T-helper 2 cell (primary cell): ENCODE data around the gene C1QTNF9B.
"Not testable (repeated sequence)": the region's sequence is repeated elsewhere in the genome, so short reads cannot be mapped to it uniquely, and the experiment has no call there.

Experiments
- DNase-seq, 5 experiments: peaks; one replicate each; pipeline versions ENCODE4 v3.0.0 to v3.0.0-alpha.2; 2012 to 2022

Gene C1QTNF9B

DNA sequence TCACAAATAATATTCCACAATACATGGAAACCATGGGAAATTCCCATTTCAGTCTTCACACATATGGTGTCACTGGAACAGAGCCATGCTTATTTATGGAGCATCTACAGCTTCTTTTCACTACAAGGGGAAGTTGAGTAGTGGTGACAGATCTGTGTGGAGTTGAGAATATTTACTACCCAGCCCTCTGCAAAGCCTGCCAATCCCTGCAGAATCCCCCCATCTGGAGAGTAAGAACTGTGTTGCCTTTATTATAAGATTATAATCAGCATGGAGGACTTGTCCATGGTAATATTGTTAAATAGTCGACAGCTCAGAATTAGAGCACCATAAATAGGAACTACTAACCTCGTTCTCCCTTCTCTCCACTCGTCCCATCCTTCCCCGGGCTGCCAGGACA lies 3.5 kb downstream of the C1QTNF9B start:
- not testable (repeated sequence) for DNase-seq

DNA sequence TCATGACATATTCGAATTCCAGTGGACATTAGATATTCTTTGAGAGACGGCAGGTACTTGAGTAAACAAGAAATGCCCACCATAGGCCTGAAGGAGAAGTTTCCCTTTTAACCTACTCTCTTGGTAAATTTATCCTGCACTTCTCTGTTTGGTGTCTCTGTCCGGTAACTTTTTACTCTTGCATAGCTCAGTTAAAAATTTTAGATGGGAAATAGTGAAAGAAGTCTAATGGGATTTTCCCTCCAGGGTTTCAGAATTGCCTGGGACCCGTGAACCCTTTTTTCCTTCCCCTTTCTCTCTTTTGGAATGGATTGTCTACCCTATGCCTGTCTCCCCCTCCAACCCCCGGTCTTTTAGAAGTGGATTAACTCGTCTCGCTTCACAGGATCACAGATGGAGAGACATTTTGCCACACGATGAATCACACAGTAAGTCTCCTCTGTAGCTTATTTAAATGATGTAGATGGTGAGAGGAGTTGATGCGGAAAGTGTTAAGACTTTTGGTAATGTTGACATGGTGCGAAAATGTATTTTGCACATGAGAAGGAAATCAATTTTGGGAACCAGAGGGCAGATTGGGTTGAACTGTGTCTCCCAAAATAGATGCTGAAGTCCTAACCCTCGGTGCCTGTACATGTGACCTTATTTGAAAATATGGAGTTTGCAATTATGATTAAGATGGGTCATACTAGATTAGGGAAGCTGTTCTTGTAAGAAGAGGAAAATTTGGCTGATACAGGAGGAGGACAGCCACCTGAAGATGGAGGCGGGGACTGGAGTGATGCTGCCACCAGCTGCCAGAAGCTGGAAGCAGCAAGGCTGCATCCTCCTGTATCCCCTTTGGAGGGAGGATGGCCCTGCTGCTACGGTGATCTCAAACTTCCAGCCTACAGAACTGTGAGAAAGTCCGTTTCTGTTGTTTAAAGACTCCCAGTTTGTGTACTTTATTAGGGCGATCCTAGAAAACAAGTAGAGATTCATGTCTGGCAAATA lies 7.4 kb downstream of the C1QTNF9B start:
- DNase-seq, result no peak

DNA sequence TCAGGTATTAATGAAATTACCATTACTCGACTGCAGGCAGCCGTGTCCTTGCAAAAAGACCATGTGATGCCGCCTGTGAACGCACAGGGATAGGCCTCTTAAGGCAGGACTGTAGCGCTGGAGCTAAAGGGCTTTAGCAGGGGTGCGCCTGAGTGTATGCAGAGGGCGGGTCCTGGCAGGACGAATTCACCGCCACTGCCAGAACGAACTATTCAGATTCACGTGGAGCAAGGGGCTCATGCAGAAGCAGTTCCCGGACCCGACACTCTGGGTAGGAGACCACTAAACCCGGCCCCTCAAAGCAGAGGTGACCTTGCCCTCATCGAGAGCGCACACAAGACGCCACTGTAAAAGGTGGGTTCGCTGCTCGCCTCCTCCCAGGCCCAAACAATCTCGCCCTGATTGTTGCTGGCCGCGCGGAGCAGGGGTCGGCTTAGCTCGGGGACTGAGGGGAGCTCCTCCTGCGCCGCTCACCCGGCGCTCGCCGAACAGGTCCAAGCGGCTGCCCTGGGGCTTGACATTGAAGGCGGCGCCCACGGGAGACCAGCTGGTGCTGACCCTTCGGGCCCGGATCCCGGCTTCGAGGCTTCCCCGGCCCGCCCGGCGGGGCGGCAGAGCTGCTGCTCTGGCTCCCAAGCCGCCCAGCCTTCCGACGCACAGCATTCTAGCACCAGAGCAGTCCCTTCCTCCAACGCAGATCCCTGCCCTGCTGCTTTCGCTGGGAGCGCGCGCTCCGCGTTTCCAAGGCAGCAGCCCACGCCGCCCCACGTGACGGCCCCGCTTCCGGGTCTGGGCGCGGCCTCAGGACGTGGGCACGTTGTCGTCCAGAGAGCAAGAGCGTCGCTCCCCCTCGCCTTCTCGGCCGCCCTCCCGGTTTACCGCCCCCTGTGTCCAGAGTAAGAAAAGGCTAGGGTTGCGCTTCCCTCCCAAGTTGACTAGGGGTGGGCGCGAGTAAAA lies 8.4 kb downstream of the C1QTNF9B start, which contains the start of gene MIPEP:
TSS of gene MIPEP (minus strand) at position 743 of the 957 bp plus-strand sequence. CDS start at position 663, 80 bp downstream.
- peak; percentile 63 to 96 (median 81) for DNase-seq

DNA sequence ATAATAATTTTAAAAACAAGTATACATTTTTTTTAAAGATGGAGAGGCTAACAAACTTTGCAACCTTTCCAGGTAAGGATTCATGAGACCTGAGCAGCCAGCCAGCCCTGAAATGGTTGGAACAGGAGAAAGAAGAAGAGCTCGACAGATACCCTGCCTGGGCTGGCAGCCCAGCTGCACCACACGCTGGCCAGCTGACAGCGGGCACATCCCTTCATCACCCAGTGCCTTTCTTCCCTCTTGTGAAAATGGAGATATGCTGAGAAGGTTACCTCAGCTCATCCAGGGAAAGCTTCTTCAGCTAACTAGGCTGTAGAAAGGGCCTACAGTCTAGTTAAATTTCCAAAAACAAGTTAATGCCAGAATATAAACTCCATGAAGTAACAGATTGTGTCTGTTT lies 12.9 kb downstream of the C1QTNF9B start:
- DNase-seq, result not testable (repeated sequence)

DNA sequence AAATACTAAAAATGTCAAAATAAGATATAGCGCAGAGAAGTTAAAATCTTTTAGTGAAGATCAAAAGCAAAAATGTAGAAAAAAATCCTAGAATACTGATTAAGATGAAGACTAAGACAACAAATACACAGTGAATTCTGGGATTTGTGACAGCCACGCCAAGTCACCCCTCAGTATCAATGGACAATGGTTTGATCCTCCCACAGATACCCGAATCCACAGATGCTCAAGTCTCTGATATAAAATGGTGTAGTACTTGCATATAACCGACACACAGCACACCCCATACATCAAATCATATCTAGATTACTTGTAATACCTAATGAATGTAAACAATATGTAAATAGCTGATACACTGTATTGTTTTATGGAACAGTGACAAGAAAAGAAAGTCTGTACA lies 14.0 kb downstream of the C1QTNF9B start:
- no peak for DNase-seq

DNA sequence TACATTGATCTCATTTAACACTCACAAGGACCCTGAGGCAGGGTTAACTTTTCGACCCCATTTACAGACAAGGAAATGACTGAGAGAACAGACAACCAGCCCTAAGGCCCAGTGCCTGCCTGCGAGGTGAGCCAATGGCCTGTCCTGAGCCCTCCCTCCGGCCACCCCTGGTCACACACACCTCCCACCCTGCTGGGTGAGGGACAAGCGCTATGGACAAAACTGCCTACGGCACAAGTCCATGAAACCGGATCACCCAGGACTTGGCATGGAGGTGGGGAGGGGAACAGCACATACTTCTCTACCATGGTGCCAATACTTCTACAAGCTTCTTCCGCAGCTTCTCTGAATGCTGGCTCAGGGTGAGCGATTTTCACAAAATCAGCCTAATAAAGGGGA lies 15.9 kb downstream of the C1QTNF9B start:
- DNase-seq, result not testable (repeated sequence)

DNA sequence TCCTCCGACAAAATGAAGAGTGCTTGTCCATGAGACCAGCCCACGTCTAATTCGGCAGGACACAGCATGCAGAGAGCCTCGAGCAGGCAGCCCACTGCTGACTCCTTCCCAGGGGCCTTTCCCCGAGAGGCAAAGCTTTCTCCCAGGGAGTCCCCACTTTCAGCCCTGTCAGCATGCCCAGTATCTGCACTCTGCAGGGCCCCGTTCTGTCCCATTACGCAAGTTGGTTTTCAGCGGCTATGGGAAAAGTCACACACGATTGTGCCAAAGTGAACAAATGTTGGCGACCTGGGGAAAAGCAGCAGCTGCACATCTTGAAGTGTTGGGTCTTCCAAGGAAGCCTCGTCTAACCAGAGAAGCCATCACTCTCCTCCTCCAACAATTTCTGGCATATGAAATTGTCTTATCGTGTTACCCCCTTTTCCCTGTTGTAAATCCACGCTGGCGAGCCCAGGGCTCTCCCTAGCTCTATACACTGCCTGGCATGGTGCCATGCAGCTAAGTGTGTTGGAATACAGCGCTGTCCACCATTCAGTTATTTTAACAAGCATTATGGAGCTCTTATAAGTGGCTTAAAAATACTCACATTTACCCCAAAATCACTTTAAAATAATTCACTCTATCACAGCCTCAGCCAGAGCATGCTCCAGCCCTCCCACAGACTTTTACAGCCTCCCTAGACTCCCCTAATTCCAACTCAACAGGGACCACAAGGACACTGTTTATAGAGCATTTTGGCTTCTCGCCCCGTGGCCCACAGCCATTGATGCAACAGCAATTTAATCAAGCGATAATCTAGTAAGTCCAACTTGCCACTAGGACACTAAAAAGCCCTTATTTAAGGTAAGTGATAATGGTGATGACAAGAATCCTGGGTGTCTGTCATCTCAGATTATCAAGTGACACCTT lies 16.6 kb downstream of the C1QTNF9B start:
- not testable (repeated sequence) for DNase-seq

DNA sequence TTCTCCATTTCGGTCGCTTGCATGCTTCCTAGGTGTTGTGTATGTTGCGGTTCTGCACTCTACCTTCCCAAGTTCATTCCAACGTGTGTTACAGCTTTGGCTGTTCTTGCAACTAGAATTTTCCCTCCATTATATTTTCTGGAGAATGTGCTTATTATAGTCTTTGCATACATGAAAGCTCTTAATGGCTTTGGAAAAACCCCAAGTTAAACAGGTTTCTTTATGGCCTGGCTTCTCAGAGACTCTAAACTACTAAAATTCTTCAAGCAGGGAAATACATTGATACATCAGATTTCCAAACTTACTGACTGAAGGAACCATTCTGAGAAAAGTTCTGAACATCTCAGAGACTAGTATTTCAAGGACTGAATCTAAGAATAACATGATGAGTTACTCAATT lies 20.0 kb downstream of the C1QTNF9B start:
- DNase-seq, result no peak

DNA sequence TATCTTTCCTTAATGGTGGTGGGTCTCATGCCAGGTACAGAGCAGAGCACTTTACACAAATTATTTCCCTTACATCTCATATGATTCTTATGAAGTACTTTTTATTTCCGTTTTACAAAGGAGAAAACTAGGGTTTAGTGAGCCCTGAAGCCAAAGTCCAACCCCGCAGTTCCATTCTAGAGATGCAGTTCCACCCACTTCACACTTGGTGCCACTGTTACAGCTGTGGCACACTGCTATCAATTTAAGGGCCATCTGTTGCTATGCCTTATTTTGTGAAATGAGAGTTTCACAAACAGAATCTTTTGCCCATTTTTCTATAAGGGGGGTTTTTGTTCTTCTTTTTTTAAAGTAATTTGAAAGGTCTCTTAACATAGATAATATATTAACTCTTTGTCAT lies 21.0 kb downstream of the C1QTNF9B start:
- peak in 1 of 5 experiments; percentile 34 for DNase-seq

DNA sequence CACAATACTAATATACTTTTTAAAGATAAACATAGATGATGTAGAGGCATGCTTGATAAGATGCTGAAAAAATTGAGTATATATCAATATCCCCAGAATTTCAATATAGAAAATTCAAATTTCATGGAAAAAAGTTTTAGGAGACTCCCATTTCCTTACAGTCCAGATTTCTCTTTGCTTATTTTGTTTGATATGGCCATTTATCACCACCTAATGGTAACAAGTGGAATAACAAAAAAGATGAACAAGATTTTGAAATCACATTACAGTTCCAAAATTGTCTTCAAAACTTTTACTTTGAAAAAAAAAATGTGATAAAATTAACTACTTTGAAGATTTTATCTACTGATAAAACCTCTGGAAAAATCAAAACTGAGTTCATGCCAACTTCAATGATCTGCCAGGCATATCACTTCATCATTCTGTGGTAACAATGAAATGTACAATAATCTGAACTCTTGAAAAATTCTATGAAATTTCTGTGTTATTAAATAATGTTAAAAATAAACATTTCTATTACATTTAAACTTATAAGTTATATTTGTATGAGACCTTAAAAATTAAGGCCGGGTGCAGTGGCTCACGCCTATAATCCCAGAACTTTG lies 25.6 kb downstream of the C1QTNF9B start:
- no peak for DNase-seq

DNA sequence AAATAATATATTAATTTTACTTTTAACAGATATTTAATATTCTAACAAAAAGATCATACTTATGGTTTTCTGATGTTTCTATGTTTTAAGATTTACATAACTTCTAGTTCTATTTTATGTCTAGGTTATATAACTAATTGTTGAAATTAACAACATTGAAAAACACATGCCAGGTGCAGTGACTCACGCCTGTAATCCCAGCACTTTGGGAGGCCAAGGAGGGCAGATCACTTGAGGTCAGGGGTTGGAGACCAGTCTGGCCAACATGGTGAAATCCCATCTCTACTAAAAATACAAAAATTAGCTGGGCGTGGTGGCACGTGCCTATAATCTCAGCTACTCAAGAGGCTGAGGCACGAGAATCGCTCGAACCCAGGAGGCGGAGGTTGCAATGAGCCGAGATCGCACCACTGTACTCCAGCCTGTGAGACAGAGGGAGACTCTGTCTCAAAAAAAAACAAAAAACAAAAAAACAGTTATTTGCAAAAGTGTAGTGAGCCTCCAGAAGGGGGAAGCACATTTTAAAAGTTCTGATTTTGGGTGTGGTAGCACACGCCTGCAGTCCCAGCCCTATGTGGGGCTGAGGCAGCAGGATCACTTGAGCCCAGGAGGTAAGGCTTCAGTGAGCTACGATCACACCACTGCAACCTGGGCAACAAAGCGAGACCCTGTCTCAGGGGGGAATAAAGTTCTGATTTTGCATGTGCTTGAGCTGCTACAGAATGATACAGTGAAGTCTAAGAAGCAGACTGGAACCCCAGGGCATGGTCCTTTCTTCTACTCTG lies 26.8 kb downstream of the C1QTNF9B start:
- peak in 1 of 5 experiments; percentile 37 for DNase-seq

DNA sequence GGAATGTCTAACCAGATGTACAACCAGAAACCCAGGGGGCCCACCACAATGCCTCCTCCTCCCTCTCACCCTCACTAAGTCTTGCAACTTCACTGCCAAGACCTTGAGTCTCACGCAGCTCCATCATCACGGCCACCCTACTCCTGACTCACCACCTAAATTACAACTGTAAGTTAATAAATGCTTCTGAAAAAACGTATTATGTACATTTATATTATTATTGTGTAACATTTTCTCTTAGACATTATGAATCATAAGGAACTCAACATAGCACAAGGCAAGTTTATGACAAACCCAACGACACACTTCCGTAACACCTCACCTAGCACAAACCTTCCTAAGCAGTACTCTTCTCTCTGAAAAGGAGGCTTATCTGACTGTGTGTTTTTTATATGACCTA lies 28.8 kb downstream of the C1QTNF9B start:
- DNase-seq, result no peak

DNA sequence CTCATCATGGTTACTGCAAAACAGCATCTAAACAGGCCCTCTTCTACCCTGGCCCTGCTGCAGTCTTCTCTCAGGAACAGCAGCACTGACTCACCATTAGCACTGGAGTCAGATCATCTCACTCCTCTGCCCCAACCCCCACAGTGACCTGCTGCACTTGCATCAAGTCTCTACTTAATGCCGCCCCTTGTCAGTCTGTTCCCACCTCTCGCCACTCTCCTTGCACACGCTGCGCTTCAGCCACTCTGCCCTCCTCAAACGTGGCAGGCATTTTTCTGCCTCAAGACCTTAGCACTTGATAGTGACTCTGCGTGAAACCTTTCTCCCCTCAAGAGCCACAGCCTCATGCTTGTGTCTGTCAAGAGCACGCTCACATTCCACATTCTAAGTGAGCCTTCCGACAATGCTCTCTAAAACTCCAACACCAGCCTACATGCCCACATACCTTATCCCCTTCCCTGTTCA lies 30.2 kb downstream of the C1QTNF9B start:
- DNase-seq, result no peak

DNA sequence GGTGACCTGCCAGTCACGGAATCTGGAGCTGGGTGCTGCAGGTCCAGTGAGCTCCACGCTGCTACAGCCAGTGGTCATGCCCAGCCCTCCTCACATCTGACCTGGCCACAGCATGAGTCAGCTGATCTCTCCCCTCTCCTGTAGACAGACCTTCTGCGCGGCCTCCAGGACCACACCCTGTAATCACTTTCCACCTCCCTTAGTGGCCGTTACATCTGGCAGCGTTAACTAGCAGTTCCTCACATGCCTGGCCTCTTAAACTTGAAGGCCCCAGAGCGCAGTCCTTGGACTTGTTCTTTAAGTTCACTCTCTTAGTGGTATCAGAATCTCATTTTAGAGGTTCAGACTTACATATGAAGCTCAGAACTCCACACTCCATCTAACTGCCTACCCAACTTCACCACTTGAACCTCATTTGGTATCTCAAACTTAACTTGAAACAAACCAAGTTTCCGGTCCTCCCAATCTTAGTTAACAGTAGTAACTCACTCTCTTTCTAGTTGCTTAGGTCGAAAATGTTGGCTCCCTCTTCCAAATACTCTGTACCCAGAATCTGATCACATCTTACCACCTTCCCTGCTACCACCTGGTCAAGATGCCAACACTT lies 30.8 kb downstream of the C1QTNF9B start:
- no peak for DNase-seq

DNA sequence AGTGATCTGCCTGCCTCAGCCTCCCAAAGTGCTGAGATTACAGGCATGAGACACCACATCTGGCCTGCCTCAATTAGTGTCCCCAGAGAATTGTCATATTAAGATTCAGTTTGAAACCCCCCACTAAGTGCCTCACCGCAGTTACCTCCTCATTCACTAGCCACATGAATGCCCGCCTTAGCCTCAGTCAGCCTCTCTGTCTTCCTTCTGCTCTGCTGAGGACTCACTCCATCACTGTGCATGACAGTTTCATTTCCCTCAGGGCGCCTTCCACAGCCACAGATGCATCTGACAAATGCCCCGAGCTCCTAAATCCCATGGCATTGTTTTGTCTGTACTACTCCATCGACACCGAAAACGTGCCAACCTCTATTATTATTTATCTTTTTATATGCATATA lies 31.4 kb downstream of the C1QTNF9B start:
- no peak for DNase-seq

DNA sequence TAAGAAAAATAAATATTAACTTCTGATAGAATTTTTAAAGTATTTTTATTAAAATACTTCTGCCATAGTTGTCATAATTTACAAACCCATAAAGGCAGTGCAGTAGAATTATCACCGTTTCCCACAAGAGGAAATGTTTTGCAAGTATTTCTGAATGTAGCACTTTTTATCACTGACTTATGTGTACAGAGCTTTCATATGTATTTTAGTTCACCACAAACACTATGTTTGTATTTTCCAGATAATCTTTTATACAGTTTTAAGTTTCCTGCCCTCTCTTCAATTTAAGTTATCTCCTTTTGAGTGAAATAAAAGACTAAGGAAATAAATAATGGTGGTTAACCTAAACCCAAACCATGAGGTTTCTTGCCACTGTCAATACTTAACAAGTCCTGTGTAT lies 32.3 kb downstream of the C1QTNF9B start:
- DNase-seq, result peak in 1 of 5 experiments; percentile 62

DNA sequence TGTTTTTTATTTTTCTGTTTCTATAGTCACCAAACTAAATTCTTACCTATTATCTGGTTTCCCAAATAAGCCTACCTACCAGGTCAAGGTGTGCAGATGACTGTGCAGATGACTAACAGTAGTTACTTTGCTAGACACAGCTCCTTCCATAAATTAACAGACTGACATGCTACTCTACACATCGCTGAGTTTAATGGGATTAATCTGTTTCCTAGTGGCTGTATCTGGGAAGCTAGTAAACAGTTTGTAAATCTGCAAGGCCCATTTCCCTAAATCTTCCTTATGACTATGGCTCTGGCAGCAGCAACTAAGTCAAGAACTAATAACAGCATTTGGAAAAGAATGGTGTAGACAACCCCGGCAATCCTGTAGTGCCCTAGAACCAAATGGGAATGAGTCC lies 36.0 kb downstream of the C1QTNF9B start:
- no peak for DNase-seq

DNA sequence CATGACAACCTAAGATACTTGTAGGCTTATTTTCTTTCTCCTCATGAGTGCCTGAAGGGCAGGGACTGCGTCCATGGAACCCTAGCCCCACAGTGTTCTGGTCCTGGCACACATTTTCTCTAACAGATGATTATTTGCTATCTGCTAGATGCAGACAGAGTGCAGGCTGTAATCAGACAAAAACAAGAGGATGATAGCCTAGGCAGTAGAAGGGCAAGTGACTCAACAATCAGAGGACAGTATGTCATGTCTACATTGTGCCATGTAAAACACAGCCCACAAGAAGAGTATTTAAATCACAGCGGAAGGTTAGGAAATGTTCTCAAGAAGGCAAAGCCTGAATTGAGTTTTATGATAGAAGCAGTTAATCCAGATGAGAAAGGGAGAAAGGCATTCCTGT lies 37.4 kb downstream of the C1QTNF9B start:
- DNase-seq, result no peak

DNA sequence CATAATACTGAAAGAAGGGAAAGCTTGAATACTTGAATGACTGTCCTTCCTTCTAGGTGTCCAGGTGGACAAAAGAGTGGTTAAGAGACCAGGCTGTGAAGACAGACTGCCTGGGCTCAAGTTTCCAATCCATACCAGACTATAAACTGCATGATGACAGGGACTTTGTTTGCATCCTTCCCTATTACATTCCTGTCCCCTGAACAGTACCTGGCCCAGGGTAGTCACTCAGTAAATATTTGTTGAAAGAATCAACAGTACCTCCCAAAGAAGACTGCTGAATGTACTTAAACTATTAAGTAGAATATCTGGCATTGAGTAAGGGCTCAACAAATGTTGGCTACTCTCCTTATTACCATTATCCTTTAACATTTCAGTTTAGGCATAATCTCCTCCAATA lies 37.8 kb downstream of the C1QTNF9B start:
- DNase-seq, result no peak

DNA sequence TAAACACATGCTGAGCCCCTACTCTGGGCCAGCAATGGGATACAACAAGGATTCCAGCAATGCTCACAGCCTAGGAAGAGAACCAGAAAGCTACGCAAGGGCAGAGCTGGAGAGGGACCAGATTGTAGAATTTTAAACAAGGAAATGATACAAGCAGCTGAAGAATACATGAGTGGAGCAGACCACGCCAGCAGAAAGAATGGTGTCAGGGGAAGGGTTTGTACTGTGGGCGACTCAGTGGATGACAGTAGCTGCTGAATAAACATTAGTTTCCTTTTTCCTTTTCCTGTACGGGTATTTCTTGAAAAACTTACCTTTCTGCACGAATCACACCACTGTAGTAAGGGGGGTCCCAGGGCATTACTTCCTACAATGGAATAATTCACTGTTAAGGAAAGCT lies 38.8 kb downstream of the C1QTNF9B start:
- DNase-seq, result no peak
